ENCODE measurements around the gene FBXO44.

- TF ChIP-seq GLIS3 (CRISPR knock-in tag; IDR thresholded peaks at IDR 0.05) (no peak), CSDC2 (CRISPR knock-in tag; IDR thresholded peaks at IDR 0.05) (no peak), ZNF70 (CRISPR knock-in tag; IDR thresholded peaks at IDR 0.05) (no peak)
Measured at GRCh38 chr1:11617741-11618140, 36.9 kb upstream of the FBXO44 start.
